Activated T-helper 2 cell treated with anti-CD3 and anti-CD28 coated beads, Interferon-gamma antibody, Interleukin-2, Interleukin-4, amounts not matched to agents 10 μg/mL and 5 μg/mL and 100 μg/mL, durations not matched to agents 14 hours and 24 hours and 36 hours (primary cell): ENCODE results near the gene TES. TPM values are rescaled to one million over a fixed set of nuclear protein-coding genes. Genes with fewer than 3 reads are reported as not detected.
A peak's percentile ranks its signal among the peaks of the same experiment; 100 is the strongest.
"Not testable (repeated sequence)": the region's sequence is repeated elsewhere in the genome, so short reads cannot be mapped to it uniquely, and the experiment has no call there.

Experiments used
- DNase-seq: peaks from one replicate; pipeline ENCODE4 v3.0.0; 2021; ENCODE audit warnings: low spot score
- H3K27ac Mint-ChIP-seq: one replicate; pipeline ENCODE4 v1.8.0; 2021; ENCODE audit warnings: mixed read lengths
- H3K27me3 Mint-ChIP-seq: one replicate; pipeline ENCODE4 v1.8.0; 2021; ENCODE audit warnings: low read depth, mixed read lengths
- H3K36me3 Mint-ChIP-seq: one replicate; pipeline ENCODE4 v1.8.0; 2021; ENCODE audit warnings: low read depth, mixed read lengths
- H3K4me1 Mint-ChIP-seq: one replicate; pipeline ENCODE4 v1.8.0; 2021; ENCODE audit warnings: low read depth, mixed read lengths
- H3K4me3 Mint-ChIP-seq: one replicate; pipeline ENCODE4 v1.8.0; 2021; ENCODE audit warnings: low read depth, mild to moderate bottlenecking, moderate library complexity, mixed read lengths
- H3K9me3 Mint-ChIP-seq: one replicate; pipeline ENCODE4 v1.8.0; 2021; ENCODE audit warnings: mixed read lengths
- intact Hi-C: fragments of 100-400 bp; cut with micrococcal nuclease; formaldehyde crosslinking; loops from one replicate; pipeline ENCODE4 v1.15.1; 2023
- total RNA-seq: library from RNA; stranded (reverse); gene quantifications from 2 replicates; pipeline ENCODE4 v1.2.3, GENCODE V29; 2022

The TES gene
- total RNA-seq, 1 donor from 2014 or later: 44.3 TPM

GRCh38 chr7:116239434-116239833, 29.1 kb downstream of the TES start:
- H3K27ac Mint-ChIP-seq: no peak overlapping the region
- H3K36me3 Mint-ChIP-seq: peaks cover 38% of the 10 kb centered on the region
- DNase-seq: no peak
- peaks cover 10% of the 10 kb centered on the region for H3K9me3 Mint-ChIP-seq
- no peak overlapping the region for H3K4me3 Mint-ChIP-seq
- peaks cover 20% of the 10 kb centered on the region for H3K4me1 Mint-ChIP-seq
- H3K27me3 Mint-ChIP-seq: no peaks in the 10 kb centered on the region
- intact Hi-C loops: no loop called here

- H3K27ac Mint-ChIP-seq: no peak overlapping the region
- peaks cover 11% of the 10 kb centered on the region for H3K9me3 Mint-ChIP-seq
- H3K4me1 Mint-ChIP-seq: peaks cover 16% of the 10 kb centered on the region
- H3K4me3 Mint-ChIP-seq: no peak overlapping the region
- intact Hi-C loops: no loop called here
- H3K36me3 Mint-ChIP-seq: peaks cover 45% of the 10 kb centered on the region
- H3K27me3 Mint-ChIP-seq: no peaks in the 10 kb centered on the region
- DNase-seq: no peak
Observed at GRCh38 chr7:116240024-116240668, 29.8 kb downstream of the TES start.

- Mint-ChIP-seq H3K9me3 (peaks cover 15% of the 10 kb centered on the region), H3K4me3 (no peak overlapping the region), H3K27ac (no peak overlapping the region), H3K27me3 (no peaks in the 10 kb centered on the region), H3K4me1 (peaks cover 9% of the 10 kb centered on the region), H3K36me3 (peaks cover 57% of the 10 kb centered on the region)
- intact Hi-C loops: no loop called here
- no peak for DNase-seq
Observed at GRCh38 chr7:116241291-116241690, 31.0 kb downstream of the TES start.

GRCh38 chr7:116242178-116242577, 31.8 kb downstream of the TES start:
- Mint-ChIP-seq H3K27me3 (no peaks in the 10 kb centered on the region), H3K27ac (no peak overlapping the region), H3K36me3 (peaks cover 64% of the 10 kb centered on the region), H3K9me3 (peaks cover 15% of the 10 kb centered on the region), H3K4me1 (peaks cover 12% of the 10 kb centered on the region), H3K4me3 (no peak overlapping the region)
- no peak for DNase-seq
- intact Hi-C loops: no loop called here

- H3K4me1 Mint-ChIP-seq: peaks cover 8% of the 10 kb centered on the region
- no peak for DNase-seq
- H3K4me3 Mint-ChIP-seq: no peak overlapping the region
- peaks cover 15% of the 10 kb centered on the region for H3K9me3 Mint-ChIP-seq
- no peaks in the 10 kb centered on the region for H3K27me3 Mint-ChIP-seq
- intact Hi-C loops: no loop called here
- H3K27ac Mint-ChIP-seq: no peak overlapping the region
- H3K36me3 Mint-ChIP-seq: peaks cover 67% of the 10 kb centered on the region
Observed at GRCh38 chr7:116242759-116243158, 32.4 kb downstream of the TES start.

- H3K27me3 Mint-ChIP-seq, H3K4me1 Mint-ChIP-seq, DNase-seq, H3K4me3 Mint-ChIP-seq, H3K27ac Mint-ChIP-seq, intact Hi-C loops: not testable (repeated sequence)
- H3K36me3 Mint-ChIP-seq: peaks cover 71% of the 10 kb centered on the region
- peaks cover 15% of the 10 kb centered on the region for H3K9me3 Mint-ChIP-seq
Observed at GRCh38 chr7:116244803-116245202, 34.5 kb downstream of the TES start.

- DNase-seq: no peak
- Mint-ChIP-seq H3K27me3 (no peaks in the 10 kb centered on the region), H3K4me3 (no peak overlapping the region), H3K36me3 (peaks cover 77% of the 10 kb centered on the region), H3K27ac (no peak overlapping the region), H3K4me1 (peaks cover 4% of the 10 kb centered on the region), H3K9me3 (peaks cover 15% of the 10 kb centered on the region)
- intact Hi-C loops: no loop called here
Observed at GRCh38 chr7:116246357-116246756, 36.0 kb downstream of the TES start.

GRCh38 chr7:116249969-116250553, 39.7 kb downstream of the TES start:
- DNase-seq: no peak
- Mint-ChIP-seq H3K4me3 (no peak overlapping the region), H3K4me1 (peaks cover 6% of the 10 kb centered on the region), H3K9me3 (peaks cover 6% of the 10 kb centered on the region), H3K27ac (peak overlapping the region; percentile 45), H3K36me3 (peaks cover 75% of the 10 kb centered on the region), H3K27me3 (no peaks in the 10 kb centered on the region)
- intact Hi-C loops: no loop called here

GRCh38 chr7:116251675-116252074, 41.3 kb downstream of the TES start:
- Mint-ChIP-seq H3K36me3 (peaks cover 64% of the 10 kb centered on the region), H3K27me3 (no peaks in the 10 kb centered on the region), H3K4me1 (peaks cover 2% of the 10 kb centered on the region), H3K9me3 (no peaks in the 10 kb centered on the region), H3K27ac (no peak overlapping the region), H3K4me3 (no peak overlapping the region)
- intact Hi-C loops: no loop called here
- no peak for DNase-seq

- intact Hi-C loops: no loop called here
- Mint-ChIP-seq H3K36me3 (peaks cover 64% of the 10 kb centered on the region), H3K9me3 (no peaks in the 10 kb centered on the region), H3K4me3 (no peak overlapping the region), H3K4me1 (peaks cover 2% of the 10 kb centered on the region), H3K27me3 (no peaks in the 10 kb centered on the region), H3K27ac (no peak overlapping the region)
- DNase-seq: no peak
Observed at GRCh38 chr7:116252249-116252648, 41.9 kb downstream of the TES start.

GRCh38 chr7:116257156-116257555, 46.8 kb downstream of the TES start:
- no peaks in the 10 kb centered on the region for H3K9me3 Mint-ChIP-seq
- DNase-seq: no peak
- no peak overlapping the region for H3K4me3 Mint-ChIP-seq
- intact Hi-C loops: no loop called here
- H3K36me3 Mint-ChIP-seq: peaks cover 46% of the 10 kb centered on the region
- no peak overlapping the region for H3K27ac Mint-ChIP-seq
- H3K27me3 Mint-ChIP-seq: peaks cover 2% of the 10 kb centered on the region
- peaks cover 8% of the 10 kb centered on the region for H3K4me1 Mint-ChIP-seq

- peaks cover 5% of the 10 kb centered on the region for H3K27me3 Mint-ChIP-seq
- intact Hi-C loops: loop anchor here (1.0 to 2.0 kb wide), 4 partner anchors 82 to 550 kb away; no protein-coding TSS in a partner anchor
- no peak overlapping the region for H3K27ac Mint-ChIP-seq
Observed at GRCh38 chr7:116258734-116259133, 48.4 kb downstream of the TES start.

GRCh38 chr7:116259156-116259870, 49.0 kb downstream of the TES start:
- no peak overlapping the region for H3K27ac Mint-ChIP-seq
- intact Hi-C loops: loop anchor here (2.0 kb wide), 2 partner anchors 81 to 549 kb away; no protein-coding TSS in a partner anchor

More at GRCh38 chr7:116258734-116259133, 48.4 kb downstream of the TES start:
- no peak for DNase-seq
- H3K4me3 Mint-ChIP-seq: no peak overlapping the region
- no peaks in the 10 kb centered on the region for H3K9me3 Mint-ChIP-seq
- peaks cover 9% of the 10 kb centered on the region for H3K4me1 Mint-ChIP-seq
- peaks cover 36% of the 10 kb centered on the region for H3K36me3 Mint-ChIP-seq

More at GRCh38 chr7:116259156-116259870, 49.0 kb downstream of the TES start:
- Mint-ChIP-seq H3K27me3 (peaks cover 10% of the 10 kb centered on the region), H3K36me3 (peaks cover 33% of the 10 kb centered on the region), H3K4me3 (no peak overlapping the region), H3K4me1 (peaks cover 9% of the 10 kb centered on the region), H3K9me3 (no peaks in the 10 kb centered on the region)
- DNase-seq: no peak
